Inflammatory macrophage treated with lipopolysaccharide for 1 hour (primary cell): Measurements from ENCODE around the gene RBM10.

Experiments
- DNase-seq, 2 donors: peaks; one replicate each; pipeline ENCODE4 v3.0.0-alpha.2; 2020 to 2022

RBM10 gene

DNA sequence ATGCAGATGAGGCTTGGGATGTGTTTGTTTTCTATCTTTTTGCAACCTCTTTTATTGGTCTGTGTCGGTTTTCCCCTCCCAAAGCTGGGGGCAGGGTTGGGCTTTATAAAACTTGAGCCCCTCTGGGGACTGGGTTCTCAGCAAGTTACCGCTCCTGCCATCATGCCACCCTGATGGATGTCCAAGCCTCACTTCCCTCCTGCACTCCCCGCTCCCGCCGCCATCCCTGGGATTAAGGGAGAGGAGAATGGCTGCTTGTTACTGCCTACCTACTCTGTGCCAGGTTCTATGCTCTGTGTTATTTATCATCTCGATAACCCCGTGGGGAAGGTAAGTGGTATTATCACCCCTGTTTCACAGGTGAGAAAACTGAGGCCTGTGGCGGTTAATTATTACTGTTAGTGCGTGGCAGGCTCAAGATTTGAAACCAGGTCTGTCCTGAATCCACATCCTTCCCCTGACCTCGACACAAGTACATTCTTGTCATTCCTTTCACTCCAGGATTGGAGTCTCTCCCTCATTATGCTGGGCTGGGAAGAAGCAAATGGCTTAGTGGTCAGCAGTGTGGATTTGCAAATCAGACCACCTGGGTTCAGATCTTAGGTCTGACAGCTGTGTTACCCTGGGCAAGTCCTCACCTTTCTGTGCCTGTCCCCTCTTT is 53.1 kb downstream of the RBM10 start:
- no peak for DNase-seq

DNA sequence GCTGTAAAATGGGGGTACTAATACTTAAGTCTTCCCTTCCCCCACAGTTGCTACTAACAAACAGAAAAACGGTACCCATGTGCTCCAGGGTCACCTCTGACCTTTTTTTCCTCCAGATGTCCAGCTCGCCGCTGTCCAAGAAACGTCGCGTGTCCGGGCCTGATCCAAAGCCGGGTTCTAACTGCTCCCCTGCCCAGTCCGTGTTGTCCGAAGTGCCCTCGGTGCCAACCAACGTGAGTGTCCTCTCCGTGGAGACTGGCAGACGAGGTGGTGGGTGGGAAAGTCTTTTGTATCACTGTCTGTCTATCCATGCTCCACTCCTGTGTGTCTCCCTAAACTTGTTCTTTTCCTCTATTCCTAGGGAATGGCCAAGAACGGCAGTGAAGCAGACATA is 53.7 kb downstream of the RBM10 start:
- no peak for DNase-seq

GRCh38 chrX:47199286-47199685 is 54.3 kb downstream of the RBM10 start:
- no peak for DNase-seq

- no peak for DNase-seq
These were observed 55.5 kb downstream of the RBM10 start for GRCh38 chrX:47200385-47201150.

DNA sequence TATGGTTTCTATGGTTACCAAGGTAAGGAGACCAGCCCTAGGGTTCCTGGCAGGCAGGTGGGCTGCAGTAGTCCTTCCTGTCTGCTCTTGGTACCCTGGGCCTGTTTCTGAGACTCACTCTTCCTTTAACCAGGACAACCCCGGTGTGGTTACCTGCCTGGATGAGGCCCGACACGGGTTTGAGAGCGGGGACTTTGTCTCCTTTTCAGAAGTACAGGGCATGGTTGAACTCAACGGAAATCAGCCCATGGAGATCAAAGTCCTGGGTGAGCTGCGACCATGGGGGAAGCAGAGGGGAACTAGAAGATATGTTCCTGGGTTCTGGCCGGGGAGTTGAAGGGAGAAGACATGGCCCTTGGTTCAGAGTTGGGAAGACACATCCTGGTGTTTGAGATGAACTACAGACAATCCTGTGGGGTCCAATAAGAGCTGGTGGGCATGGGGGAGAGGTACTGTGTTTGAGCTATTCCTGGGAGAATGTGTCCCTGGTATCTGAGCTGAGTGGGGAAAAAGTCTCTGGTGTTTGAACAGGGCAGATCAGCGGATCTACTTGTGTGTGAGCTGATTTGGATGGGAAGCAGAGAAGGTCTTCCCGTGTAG is 56.4 kb downstream of the RBM10 start:
- DNase-seq = no peak

- no peak for DNase-seq
These were observed 57.3 kb downstream of the RBM10 start for GRCh38 chrX:47202316-47202715.

- no peak for DNase-seq
These were observed 57.9 kb downstream of the RBM10 start for GRCh38 chrX:47202877-47203276.

GRCh38 chrX:47204970-47205369 is 59.9 kb downstream of the RBM10 start:
- no peak for DNase-seq

DNA sequence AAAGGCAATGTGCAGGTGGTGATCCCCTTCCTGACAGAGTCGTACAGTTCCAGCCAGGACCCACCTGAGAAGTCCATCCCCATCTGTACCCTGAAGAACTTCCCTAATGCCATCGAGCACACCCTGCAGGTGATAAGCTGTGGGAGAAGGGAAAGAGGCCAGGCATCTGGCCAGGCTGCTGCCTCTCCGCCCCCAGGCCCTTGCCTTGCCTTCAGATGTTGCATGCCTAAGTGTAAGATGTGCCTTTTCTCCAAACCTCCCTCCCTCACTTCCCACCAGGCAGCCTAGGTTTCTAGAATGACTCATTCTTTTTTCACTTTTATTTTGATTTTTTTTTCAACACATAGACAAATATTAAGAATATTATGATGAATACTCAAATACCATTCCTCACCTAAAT is 61.3 kb downstream of the RBM10 start:
- DNase-seq = no peak

GRCh38 chrX:47208108-47208507 is 63.1 kb downstream of the RBM10 start:
- no peak for DNase-seq

- DNase-seq = no peak
These were observed 64.7 kb downstream of the RBM10 start for GRCh38 chrX:47209508-47210238.

GRCh38 chrX:47210661-47211425 is 65.8 kb downstream of the RBM10 start:
- DNase-seq = no peak

DNA sequence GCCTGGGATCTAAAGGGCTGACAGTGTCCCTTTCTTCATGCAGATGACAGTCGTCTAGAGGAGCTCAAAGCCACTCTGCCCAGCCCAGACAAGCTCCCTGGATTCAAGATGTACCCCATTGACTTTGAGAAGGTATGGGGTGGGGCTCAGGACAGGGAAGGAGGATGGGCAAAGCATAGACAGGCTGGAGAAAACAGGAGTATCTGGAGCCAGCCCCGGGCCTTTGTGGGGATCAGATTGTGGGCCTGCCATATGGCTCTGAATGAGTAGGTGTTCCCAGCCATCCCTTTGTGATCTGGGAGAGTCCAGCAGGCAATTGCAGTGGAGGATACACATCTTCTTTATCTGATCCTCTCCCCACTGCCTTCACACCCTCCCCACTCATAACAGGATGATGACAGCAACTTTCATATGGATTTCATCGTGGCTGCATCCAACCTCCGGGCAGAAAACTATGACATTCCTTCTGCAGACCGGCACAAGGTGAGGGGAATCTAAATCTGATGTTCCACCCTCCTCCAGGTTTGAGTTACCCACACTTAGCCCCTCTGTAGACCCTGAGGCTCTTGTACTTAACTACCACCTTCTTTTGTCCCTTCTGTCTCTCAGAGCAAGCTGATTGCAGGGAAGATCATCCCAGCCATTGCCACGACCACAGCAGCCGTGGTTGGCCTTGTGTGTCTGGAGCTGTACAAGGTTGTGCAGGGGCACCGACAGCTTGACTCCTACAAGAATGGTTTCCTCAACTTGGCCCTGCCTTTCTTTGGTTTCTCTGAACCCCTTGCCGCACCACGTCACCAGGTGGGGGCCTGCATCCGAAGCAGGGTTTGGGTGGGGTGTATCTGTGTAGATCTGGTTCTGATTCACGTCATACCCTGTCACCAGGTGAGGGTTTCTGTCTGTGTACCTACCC is 67.6 kb downstream of the RBM10 start:
- DNase-seq = no peak

DNA sequence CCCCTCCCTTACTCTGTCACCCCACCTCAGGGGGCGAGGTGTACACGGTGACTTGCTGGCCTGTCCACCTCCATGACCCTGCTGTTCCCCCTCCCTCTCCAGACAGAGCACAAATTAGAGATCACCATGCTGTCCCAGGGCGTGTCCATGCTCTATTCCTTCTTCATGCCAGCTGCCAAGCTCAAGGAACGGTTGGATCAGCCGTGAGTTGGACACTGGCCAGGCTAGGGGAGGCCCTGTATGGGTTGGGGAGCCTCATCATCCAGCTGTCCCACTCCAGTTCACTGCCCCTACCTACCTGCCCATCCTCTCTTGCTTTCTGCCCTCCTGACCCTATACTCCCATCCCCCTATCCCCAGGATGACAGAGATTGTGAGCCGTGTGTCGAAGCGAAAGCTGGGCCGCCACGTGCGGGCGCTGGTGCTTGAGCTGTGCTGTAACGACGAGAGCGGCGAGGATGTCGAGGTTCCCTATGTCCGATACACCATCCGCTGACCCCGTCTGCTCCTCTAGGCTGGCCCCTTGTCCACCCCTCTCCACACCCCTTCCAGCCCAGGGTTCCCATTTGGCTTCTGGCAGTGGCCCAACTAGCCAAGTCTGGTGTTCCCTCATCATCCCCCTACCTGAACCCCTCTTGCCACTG is 69.5 kb downstream of the RBM10 start:
- DNase-seq = no peak

DNA sequence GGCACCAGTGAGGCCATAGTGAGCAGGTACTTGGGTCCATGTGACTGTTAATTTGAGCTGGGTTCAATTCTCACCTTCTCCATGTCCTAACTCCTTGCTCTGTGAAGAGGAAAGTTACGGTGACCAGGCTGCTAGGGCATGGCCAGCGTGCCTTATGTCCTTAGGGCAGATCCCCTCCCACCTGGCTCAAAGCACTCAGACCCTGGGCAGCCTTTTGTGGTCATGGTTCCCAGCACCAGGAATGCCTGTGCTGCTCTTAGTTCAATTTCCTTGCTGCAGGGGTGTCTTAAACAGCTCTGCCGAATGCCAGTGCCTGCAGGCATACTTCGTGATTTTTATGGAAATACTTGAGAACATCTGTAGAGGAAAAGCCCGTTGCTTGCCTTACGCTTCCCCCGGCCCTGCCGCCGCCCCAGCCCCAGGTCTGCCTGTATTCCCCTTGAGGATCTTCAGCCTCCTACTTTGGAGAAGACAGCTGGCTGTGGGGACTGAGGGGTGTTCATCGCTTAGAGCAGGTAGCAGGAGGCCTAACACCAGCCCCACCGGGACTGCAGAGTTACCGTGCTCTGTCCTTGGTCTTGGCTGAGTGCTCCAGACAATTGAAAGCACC is 70.4 kb downstream of the RBM10 start:
- no peak for DNase-seq

GRCh38 chrX:47216393-47216925 is 71.4 kb downstream of the RBM10 start:
- DNase-seq = no peak

GRCh38 chrX:47217121-47217851 is 72.3 kb downstream of the RBM10 start:
- DNase-seq = peak; percentile 33 to 45

- DNase-seq = peak; percentile 96 to 97
These were observed 72.8 kb downstream of the RBM10 start for GRCh38 chrX:47217852-47218279.

DNA sequence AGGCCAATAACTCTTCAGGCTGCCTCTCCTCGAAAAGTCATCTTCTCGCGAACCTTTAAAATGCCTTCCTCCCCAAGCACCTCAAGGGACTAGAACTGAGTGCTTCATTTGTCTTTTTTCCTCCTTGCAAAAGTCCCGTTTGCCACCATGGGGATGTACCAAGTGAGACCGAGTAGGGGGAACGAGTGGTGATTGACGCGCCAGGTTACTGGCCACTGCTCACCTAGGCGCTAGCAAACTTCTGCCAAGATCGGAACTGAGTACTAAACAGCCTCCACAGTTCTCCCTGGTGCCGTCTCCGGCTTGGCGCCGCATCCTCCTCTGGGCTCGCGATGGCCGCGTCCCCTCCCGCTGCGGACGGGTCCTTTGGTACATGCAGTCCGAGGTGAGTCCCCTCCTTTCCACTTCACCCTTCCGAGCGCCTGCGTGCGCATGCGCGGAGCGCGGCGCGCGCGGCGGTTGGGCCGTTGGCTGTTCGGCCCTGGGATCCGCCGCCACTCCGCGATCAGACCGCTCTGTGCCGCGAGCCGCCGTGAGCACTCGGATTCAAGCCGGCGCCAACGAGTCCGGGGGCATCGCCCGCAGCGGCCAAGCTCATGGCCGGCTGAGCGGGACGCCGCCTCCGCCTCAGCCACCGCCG is 73.4 kb downstream of the RBM10 start, which contains the start of gene CDK16:
Gene CDK16, plus strand, starts transcription at position 402 of the 640 bp plus-strand sequence. CDS start 4,877 bp downstream, outside the sequence.
- peak; percentile 64 to 68 for DNase-seq
